ENCODE measurements around the gene SMC1B. TPM values are rescaled to one million over a fixed set of nuclear protein-coding genes. Genes with fewer than 3 reads are reported as not detected.

Gene SMC1B
- polyA plus RNA-seq, 1 donor from 2014 or later: not detected

- Histone ChIP-seq H4K20me1 (ENCODE audit: insufficient read depth) (no peaks in the 10 kb centered on the region), H3K9ac (ENCODE audit: low read length) (no peak overlapping the region), H3K36me3 (ENCODE audit: insufficient read depth, low read length) (no peaks in the 10 kb centered on the region), H3K4me2 (ENCODE audit: low read length) (no peak overlapping the region), H3K27me3 (ENCODE audit: insufficient read depth, low read depth, low read length) (no peaks in the 10 kb centered on the region), H3K9me2 (ENCODE audit: insufficient read depth, low read length) (no peaks in the 10 kb centered on the region), H3K9me3 (ENCODE audit: low read length) (no peaks in the 10 kb centered on the region), H3K4me3 (ENCODE audit: low read length) (no peak overlapping the region), H2AFZ (ENCODE audit: low read depth, low read length) (no peak overlapping the region), H3F3A (ENCODE audit: insufficient read depth, low read length, poor library complexity, severe bottlenecking) (no peaks in the 10 kb centered on the region), H3K27ac (ENCODE audit: low read length) (no peak overlapping the region), H3K79me2 (replicated peaks; ENCODE audit: insufficient read depth, low read length) (no peaks in the 10 kb centered on the region)
- TF ChIP-seq EZH2 (IDR thresholded peaks at IDR 0.05; ENCODE audit: borderline replicate concordance, insufficient read depth, low read length, poor library complexity, severe bottlenecking) (no peak), POLR2AphosphoS5 (IDR thresholded peaks at IDR 0.05) (no peak), EP300 (conservative IDR thresholded peaks at IDR 0.05; ENCODE audit: poor library complexity, severe bottlenecking) (no peak), RAD21 (conservative IDR thresholded peaks at IDR 0.05) (no peak), SMC3 (conservative IDR thresholded peaks at IDR 0.05; ENCODE audit: poor library complexity) (no peak), TAF1 (IDR thresholded peaks at IDR 0.05; ENCODE audit: low read depth) (no peak), MXI1 (conservative IDR thresholded peaks at IDR 0.05; ENCODE audit: poor library complexity, severe bottlenecking) (no peak)
- TF ChIP-seq, protein P1, sequence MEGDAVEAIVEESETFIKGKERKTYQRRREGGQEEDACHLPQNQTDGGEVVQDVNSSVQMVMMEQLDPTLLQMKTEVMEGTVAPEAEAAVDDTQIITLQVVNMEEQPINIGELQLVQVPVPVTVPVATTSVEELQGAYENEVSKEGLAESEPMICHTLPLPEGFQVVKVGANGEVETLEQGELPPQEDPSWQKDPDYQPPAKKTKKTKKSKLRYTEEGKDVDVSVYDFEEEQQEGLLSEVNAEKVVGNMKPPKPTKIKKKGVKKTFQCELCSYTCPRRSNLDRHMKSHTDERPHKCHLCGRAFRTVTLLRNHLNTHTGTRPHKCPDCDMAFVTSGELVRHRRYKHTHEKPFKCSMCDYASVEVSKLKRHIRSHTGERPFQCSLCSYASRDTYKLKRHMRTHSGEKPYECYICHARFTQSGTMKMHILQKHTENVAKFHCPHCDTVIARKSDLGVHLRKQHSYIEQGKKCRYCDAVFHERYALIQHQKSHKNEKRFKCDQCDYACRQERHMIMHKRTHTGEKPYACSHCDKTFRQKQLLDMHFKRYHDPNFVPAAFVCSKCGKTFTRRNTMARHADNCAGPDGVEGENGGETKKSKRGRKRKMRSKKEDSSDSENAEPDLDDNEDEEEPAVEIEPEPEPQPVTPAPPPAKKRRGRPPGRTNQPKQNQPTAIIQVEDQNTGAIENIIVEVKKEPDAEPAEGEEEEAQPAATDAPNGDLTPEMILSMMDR (IDR thresholded peaks at IDR 0.05; ENCODE audit: poor library complexity, severe bottlenecking): no peak
- TF ChIP-seq, protein P2, sequence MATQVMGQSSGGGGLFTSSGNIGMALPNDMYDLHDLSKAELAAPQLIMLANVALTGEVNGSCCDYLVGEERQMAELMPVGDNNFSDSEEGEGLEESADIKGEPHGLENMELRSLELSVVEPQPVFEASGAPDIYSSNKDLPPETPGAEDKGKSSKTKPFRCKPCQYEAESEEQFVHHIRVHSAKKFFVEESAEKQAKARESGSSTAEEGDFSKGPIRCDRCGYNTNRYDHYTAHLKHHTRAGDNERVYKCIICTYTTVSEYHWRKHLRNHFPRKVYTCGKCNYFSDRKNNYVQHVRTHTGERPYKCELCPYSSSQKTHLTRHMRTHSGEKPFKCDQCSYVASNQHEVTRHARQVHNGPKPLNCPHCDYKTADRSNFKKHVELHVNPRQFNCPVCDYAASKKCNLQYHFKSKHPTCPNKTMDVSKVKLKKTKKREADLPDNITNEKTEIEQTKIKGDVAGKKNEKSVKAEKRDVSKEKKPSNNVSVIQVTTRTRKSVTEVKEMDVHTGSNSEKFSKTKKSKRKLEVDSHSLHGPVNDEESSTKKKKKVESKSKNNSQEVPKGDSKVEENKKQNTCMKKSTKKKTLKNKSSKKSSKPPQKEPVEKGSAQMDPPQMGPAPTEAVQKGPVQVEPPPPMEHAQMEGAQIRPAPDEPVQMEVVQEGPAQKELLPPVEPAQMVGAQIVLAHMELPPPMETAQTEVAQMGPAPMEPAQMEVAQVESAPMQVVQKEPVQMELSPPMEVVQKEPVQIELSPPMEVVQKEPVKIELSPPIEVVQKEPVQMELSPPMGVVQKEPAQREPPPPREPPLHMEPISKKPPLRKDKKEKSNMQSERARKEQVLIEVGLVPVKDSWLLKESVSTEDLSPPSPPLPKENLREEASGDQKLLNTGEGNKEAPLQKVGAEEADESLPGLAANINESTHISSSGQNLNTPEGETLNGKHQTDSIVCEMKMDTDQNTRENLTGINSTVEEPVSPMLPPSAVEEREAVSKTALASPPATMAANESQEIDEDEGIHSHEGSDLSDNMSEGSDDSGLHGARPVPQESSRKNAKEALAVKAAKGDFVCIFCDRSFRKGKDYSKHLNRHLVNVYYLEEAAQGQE (IDR thresholded peaks at IDR 0.05; ENCODE audit: borderline replicate concordance): no peak
These were observed 70.3 kb downstream of the SMC1B start for GRCh38 chr22:45343143-45343542.

- H3K27ac ChIP-seq (ENCODE audit: low read length): no peak overlapping the region
- H2AFZ ChIP-seq (ENCODE audit: low read depth, low read length): no peak overlapping the region
- H3K27me3 ChIP-seq (ENCODE audit: insufficient read depth, low read depth, low read length): no peaks in the 10 kb centered on the region
- no peak overlapping the region for H3K9ac ChIP-seq (ENCODE audit: low read length)
- H3K36me3 ChIP-seq (ENCODE audit: insufficient read depth, low read length): no peaks in the 10 kb centered on the region
- no peaks in the 10 kb centered on the region for H3F3A ChIP-seq (ENCODE audit: insufficient read depth, low read length, poor library complexity, severe bottlenecking)
- no peak for TF ChIP-seq TAF1 (IDR thresholded peaks at IDR 0.05; ENCODE audit: low read depth)
- TF ChIP-seq, protein P2 (IDR thresholded peaks at IDR 0.05; ENCODE audit: borderline replicate concordance): no peak
- no peak for TF ChIP-seq SMC3 (conservative IDR thresholded peaks at IDR 0.05; ENCODE audit: poor library complexity)
- TF ChIP-seq MXI1 (conservative IDR thresholded peaks at IDR 0.05; ENCODE audit: poor library complexity, severe bottlenecking): no peak
- TF ChIP-seq EP300 (conservative IDR thresholded peaks at IDR 0.05; ENCODE audit: poor library complexity, severe bottlenecking): no peak
- no peak for TF ChIP-seq POLR2AphosphoS5 (IDR thresholded peaks at IDR 0.05)
- no peak for TF ChIP-seq RAD21 (conservative IDR thresholded peaks at IDR 0.05)
- TF ChIP-seq, protein P1 (IDR thresholded peaks at IDR 0.05; ENCODE audit: poor library complexity, severe bottlenecking): no peak
- no peak for TF ChIP-seq EZH2 (IDR thresholded peaks at IDR 0.05; ENCODE audit: borderline replicate concordance, insufficient read depth, low read length, poor library complexity, severe bottlenecking)
- no peaks in the 10 kb centered on the region for H3K9me2 ChIP-seq (ENCODE audit: insufficient read depth, low read length)
- no peaks in the 10 kb centered on the region for H4K20me1 ChIP-seq (ENCODE audit: insufficient read depth)
- no peak overlapping the region for H3K4me2 ChIP-seq (ENCODE audit: low read length)
- H3K4me3 ChIP-seq (ENCODE audit: low read length): no peak overlapping the region
- no peaks in the 10 kb centered on the region for H3K9me3 ChIP-seq (ENCODE audit: low read length)
- no peaks in the 10 kb centered on the region for H3K79me2 ChIP-seq (replicated peaks; ENCODE audit: insufficient read depth, low read length)
These were observed 71.9 kb downstream of the SMC1B start for GRCh38 chr22:45341498-45341897.
